ENCODE measurements around the gene FASTKD3.
A peak's percentile ranks its signal among the peaks of the same experiment; 100 is the strongest.
"Not testable (repeated sequence)": the region's sequence is repeated elsewhere in the genome, so short reads cannot be mapped to it uniquely, and the experiment has no call there.

The FASTKD3 gene

GRCh38 chr5:7868773-7869473 is at the start of gene FASTKD3, which contains the start of gene MTRR:
Gene FASTKD3, minus strand, starts transcription at chr5:7869031. Its CDS starts 948 bp downstream, at chr5:7868083.
Gene MTRR, plus strand, starts transcription at chr5:7869148. Its CDS starts 1,647 bp downstream, at chr5:7870795.
- in situ Hi-C loops (cut with MboI; ENCODE audit: low pct_unique_long_range_greater_than_20kb, low sequenced_read_pairs, unreplicated experiment): no loop called here
- TF ChIP-seq, protein P1, sequence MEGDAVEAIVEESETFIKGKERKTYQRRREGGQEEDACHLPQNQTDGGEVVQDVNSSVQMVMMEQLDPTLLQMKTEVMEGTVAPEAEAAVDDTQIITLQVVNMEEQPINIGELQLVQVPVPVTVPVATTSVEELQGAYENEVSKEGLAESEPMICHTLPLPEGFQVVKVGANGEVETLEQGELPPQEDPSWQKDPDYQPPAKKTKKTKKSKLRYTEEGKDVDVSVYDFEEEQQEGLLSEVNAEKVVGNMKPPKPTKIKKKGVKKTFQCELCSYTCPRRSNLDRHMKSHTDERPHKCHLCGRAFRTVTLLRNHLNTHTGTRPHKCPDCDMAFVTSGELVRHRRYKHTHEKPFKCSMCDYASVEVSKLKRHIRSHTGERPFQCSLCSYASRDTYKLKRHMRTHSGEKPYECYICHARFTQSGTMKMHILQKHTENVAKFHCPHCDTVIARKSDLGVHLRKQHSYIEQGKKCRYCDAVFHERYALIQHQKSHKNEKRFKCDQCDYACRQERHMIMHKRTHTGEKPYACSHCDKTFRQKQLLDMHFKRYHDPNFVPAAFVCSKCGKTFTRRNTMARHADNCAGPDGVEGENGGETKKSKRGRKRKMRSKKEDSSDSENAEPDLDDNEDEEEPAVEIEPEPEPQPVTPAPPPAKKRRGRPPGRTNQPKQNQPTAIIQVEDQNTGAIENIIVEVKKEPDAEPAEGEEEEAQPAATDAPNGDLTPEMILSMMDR (IDR thresholded peaks at IDR 0.05; ENCODE audit: extremely low read depth, insufficient read depth, missing control alignments): no peak
- DNase-seq (ENCODE audit: low spot score): peak; percentile 94

- TF ChIP-seq, protein P1 (IDR thresholded peaks at IDR 0.05; ENCODE audit: extremely low read depth, insufficient read depth, missing control alignments): no peak
- in situ Hi-C loops (cut with MboI; ENCODE audit: low pct_unique_long_range_greater_than_20kb, low sequenced_read_pairs, unreplicated experiment): loop anchor here (25.0 kb wide), 1 partner anchor 545 kb away; no protein-coding TSS in a partner anchor
Measured at GRCh38 chr5:7917130-7918123, 48.6 kb upstream of the FASTKD3 start.

GRCh38 chr5:7916171-7916804 is 47.5 kb upstream of the FASTKD3 start:
- TF ChIP-seq, protein P1 (IDR thresholded peaks at IDR 0.05; ENCODE audit: extremely low read depth, insufficient read depth, missing control alignments): no peak
- in situ Hi-C loops (cut with MboI; ENCODE audit: low pct_unique_long_range_greater_than_20kb, low sequenced_read_pairs, unreplicated experiment): loop anchor here (25.0 kb wide), 1 partner anchor 546 kb away; no protein-coding TSS in a partner anchor
- no peak for DNase-seq (ENCODE audit: low spot score)

More at GRCh38 chr5:7917130-7918123, 48.6 kb upstream of the FASTKD3 start:
- DNase-seq (ENCODE audit: low spot score): no peak

DNA sequence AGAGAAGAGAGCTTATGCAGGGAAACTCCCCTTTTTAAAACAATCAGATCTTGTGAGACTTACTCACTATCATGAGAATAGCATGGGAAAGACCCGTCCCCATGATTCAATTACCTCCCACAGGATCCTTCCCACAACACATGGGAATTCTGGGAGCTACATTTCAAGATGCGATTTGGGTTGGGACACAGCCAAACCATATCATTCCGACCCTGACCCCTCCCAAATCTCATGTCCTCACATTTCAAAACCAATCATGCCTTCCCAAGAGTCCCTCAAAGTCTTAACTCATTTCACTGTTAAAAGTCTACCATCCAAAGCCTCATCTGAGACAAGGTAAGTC is 42.6 kb upstream of the FASTKD3 start:
- DNase-seq (ENCODE audit: low spot score): not testable (repeated sequence)
- in situ Hi-C loops (cut with MboI; ENCODE audit: low pct_unique_long_range_greater_than_20kb, low sequenced_read_pairs, unreplicated experiment): loop anchor here (25.0 kb wide), 1 partner anchor 551 kb away; no protein-coding TSS in a partner anchor

DNA sequence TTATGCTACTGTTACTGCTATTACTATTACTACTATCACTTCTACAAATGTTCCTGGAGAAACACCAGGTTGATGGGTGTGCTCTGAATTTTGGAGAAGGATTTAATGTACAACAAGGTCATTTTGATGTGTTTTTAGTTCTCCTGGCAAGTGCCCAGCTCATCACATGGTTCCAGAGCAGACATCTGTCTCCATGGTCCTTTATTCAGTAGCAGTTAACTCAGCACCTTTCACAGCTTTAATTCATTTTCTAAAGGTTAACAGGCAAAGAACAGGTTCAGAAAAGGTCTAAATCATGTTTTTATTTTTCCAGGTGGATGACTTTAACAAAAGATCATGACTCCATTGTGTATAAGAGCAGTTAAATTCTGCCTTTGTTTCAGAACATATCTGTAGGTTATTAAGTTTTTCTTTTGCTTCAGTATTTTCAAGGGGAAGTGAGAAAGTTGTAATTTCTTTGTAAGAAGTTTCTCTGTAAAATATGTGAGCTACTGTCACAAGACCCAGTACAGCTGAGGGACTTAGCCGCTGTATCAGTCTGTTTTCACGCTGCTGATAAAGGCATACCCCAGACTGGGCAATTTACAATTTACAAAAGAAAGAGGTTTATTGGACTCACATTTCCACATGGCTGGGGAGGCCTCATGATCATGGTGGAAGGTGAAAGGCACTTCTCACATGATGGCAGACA is 42.1 kb upstream of the FASTKD3 start:
- TF ChIP-seq, protein P1 (IDR thresholded peaks at IDR 0.05; ENCODE audit: extremely low read depth, insufficient read depth, missing control alignments): no peak
- in situ Hi-C loops (cut with MboI; ENCODE audit: low pct_unique_long_range_greater_than_20kb, low sequenced_read_pairs, unreplicated experiment): loop anchor here (25.0 kb wide), 1 partner anchor 551 kb away; no protein-coding TSS in a partner anchor
- no peak for DNase-seq (ENCODE audit: low spot score)

DNA sequence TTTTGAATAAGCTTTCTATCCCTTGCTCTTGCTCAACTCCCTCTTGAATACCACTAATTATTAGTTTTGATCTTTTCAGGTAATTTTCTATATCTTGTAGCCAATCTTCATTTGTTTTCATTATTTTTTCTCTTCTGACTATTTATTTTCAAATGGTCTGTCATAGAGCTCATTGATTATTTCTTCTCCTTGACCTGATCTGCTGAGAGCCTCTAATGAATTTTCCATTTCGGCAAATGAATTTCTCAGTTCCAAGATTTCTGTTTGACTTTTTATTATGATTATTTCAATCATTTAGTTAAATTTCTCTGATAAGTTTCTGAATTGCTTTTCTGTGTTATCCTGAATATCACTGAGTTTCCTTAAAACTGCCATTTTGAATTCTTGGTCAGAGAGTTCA is 39.5 kb upstream of the FASTKD3 start:
- DNase-seq (ENCODE audit: low spot score): no peak
- in situ Hi-C loops (cut with MboI; ENCODE audit: low pct_unique_long_range_greater_than_20kb, low sequenced_read_pairs, unreplicated experiment): loop anchor here (25.0 kb wide), 1 partner anchor 554 kb away; no protein-coding TSS in a partner anchor
- TF ChIP-seq, protein P1 (IDR thresholded peaks at IDR 0.05; ENCODE audit: extremely low read depth, insufficient read depth, missing control alignments): no peak
